Cardiac fibroblast (primary cell): ENCODE measurements around the gene GRN.

Source experiments
- DNase-seq, 2 donors: peaks; one replicate each; pipeline versions ENCODE4 v3.0.0 to v3.0.0-alpha.2; 2010; ENCODE audit warnings: low read depth in 2 of 2
- H3K4me3 ChIP-seq, 2 donors: replicated peaks in 1 of 2; 1 replicate in 1 of 2; 2 replicates in 1 of 2; pipeline ENCODE4 v1.5.1; 2011; ENCODE audit warnings: low read depth in 2 of 2, low read length in 2 of 2, mild to moderate bottlenecking in 2 of 2, moderate library complexity in 1 of 2
- TF ChIP-seq, protein P1 (sequence below): IDR thresholded peaks from one replicate; pipeline ENCODE4 v1.5.1; 2011; ENCODE audit warnings: low read depth, mild to moderate bottlenecking, low read length, inconsistent platforms

Gene GRN

DNA sequence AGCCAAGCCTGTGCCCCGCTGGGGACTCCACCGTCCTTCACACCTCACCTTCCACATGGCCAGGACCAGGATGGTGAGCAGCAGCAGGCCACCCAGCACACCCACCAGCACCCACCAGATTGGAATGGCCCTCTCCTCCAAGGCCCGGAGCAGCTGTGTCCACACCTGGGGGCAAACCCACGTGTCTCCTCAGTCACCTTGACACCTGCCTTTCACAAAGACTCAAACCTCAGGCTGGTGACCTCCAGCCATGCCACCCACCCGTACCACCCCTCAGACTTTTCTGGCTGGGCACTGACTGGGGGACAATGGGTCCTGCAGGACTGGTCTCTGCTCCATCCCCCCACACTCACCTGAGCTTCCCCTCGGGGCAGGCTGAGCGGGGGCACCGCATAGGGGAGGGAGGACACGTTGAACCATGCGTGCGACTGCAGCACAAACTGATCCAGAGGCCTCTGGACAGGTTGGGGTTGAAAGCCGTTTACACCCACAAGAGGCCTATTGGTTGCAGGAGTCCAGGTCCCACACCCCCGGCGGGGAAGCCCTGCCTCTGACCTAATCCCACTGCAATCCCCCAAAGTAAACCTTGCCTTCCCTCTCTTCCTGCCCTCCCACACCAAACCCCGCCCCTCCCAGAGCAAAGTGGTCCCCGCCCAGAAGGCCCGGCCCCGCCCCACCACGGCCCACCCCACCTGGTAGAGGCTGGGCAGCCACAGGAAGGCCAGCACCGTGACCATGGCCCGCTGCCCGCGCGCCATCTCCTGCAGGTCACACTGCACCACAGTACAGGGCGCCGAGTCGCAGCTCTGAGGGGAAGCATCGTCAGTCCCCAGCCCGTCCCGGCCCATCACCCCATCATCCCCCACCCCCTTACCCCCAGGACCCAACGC is 29.4 kb downstream of the GRN start:
- H3K4me3 ChIP-seq = no peak overlapping the region
- no peak for DNase-seq
- TF ChIP-seq, protein P1, sequence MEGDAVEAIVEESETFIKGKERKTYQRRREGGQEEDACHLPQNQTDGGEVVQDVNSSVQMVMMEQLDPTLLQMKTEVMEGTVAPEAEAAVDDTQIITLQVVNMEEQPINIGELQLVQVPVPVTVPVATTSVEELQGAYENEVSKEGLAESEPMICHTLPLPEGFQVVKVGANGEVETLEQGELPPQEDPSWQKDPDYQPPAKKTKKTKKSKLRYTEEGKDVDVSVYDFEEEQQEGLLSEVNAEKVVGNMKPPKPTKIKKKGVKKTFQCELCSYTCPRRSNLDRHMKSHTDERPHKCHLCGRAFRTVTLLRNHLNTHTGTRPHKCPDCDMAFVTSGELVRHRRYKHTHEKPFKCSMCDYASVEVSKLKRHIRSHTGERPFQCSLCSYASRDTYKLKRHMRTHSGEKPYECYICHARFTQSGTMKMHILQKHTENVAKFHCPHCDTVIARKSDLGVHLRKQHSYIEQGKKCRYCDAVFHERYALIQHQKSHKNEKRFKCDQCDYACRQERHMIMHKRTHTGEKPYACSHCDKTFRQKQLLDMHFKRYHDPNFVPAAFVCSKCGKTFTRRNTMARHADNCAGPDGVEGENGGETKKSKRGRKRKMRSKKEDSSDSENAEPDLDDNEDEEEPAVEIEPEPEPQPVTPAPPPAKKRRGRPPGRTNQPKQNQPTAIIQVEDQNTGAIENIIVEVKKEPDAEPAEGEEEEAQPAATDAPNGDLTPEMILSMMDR = no peak

DNA sequence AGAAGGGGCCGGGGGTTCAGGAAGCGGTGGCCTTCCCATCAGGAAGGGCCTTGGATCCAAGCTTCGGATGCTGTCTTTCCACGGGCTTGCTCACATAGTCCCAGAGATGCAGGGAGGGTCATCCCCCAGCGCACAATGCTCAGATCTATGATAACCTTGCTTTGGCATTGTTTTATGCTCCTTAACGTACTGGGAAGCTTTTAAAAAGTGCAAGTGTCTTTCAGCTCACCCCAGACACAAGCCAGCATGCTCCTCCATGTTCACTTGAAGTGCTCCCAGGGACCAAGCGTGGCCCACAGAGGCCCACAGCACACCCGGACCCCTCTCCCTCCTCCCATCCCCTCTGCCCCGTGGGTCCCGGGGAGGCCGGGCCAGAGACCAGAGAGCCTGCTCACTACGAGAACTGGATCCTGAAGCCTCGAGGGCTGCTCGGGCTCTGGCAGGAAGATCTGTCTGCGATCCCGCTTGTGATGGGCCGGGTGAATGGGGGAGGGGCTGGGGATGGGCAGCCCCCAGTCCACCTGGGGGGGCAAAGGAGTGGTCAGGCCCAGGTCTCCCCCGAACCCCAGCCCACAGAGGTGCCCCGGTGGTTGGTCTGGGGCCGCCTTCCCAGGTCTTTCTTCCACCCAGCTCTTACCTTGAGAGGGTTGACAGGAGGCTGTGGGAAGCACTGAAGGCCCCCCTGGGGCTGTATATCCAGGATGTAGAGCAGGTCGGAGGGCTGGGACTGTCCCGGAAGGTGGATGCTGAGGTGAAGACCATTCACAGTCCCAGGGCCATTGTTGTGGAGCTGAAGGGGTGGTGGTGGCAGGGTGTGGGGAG is 30.3 kb downstream of the GRN start:
- DNase-seq = no peak
- H3K4me3 ChIP-seq = no peak overlapping the region
- TF ChIP-seq, protein P1 = no peak

DNA sequence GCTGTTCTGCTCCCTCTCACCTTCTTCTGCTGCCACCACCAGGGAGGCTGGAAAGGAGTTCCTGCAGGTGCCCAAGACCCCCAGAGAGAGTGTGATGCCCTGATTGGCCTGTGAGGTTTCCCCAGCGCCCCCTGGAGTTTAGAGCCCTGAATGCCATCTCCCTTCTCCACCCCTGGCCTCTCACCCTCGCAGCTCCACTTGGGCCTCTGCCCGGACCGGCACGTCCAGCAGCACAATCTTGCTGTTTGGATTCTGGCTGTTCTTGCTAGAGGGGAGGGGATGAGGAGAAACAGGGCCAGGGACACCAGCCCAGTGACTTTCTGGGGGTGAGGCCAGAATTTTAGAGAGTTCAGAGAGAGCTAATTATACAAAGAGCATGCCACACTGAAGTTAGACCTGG is 31.0 kb downstream of the GRN start:
- DNase-seq = peak; percentile 26 to 72
- TF ChIP-seq, protein P1 = peak; percentile 60
- H3K4me3 ChIP-seq = no peak overlapping the region

DNA sequence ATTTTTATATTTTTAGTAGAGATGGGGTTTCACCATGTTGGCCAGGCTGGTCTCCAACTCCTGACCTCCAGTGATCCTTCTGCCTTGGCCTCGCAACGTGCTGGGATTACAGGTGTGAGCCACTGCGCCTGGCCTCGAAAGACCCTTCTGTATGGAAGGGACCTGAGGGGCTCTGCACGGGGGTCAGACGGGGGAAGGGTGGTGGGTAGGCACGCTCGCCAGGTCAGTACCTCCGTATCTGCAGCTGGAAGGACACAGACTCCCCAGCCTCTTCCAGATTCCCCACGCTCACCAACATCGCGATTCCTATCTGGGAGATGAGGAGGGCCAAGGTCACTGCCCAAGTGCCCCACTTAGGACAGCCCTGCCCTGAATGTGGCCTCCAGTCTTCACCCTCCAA is 31.7 kb downstream of the GRN start:
- H3K4me3 ChIP-seq = no peak overlapping the region
- TF ChIP-seq, protein P1 = no peak
- DNase-seq = no peak

DNA sequence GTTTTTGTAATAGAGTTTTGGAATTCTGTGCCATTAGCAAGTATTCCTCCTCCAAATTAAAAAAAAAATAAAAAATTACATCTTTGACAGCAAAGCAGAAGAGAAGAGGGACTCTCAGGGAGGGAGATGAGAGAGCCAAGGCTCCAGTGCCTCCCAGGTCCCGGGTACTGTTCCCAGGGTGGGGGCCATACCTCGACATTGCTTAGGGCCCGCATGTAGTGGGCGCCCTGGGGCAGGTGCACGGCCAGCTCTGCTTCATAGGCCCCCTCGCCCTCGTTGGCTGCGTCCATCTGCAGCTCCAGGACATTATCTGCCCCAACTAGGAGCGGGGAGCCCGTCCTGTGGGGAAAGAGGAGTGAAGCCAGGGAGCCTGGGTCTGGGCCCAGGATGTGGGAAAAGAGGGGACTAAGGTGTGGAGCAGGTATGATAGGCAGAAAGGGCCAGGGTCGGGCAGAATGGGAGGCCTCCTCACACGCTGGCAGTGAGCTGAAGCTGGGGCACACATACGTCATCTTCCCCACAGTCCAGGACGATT is 33.1 kb downstream of the GRN start:
- no peak for DNase-seq
- H3K4me3 ChIP-seq = no peak overlapping the region
- TF ChIP-seq, protein P1 = no peak

DNA sequence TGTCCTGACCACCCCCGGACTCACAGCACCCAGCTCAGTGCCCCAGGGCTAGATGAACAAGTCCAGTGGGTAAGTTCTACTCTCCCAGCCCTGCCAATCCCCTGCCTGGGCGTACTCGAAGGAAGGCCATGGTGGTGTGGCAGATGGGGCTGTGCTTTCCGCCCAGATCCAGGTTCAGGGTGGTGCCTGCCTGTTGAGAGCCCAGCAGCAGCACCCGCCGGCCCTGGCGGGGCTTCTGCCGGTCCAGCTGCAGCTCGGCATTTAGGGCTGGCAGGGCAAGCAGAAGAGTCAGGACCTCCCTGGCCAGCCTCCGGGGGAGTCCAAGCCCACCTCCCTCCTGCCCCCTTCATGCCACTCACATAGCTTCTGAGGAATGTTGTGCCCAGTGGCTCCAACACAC is 34.8 kb downstream of the GRN start:
- H3K4me3 ChIP-seq = no peak overlapping the region
- TF ChIP-seq, protein P1 = no peak
- DNase-seq = no peak
